ENCODE measurements around the gene MASP2.

MASP2 gene

GRCh38 chr1:10980841-10981727, 66.0 kb downstream of the MASP2 start:
- H3K27me3 ChIP-seq (ENCODE audit: insufficient read depth, low read length, poor library complexity, severe bottlenecking), result no peaks in the 10 kb centered on the region
- H3F3A ChIP-seq (ENCODE audit: low read depth), result no peaks in the 10 kb centered on the region
- H3K4me1 ChIP-seq (ENCODE audit: insufficient read depth, low read length, poor library complexity, severe bottlenecking), result peaks cover 6% of the 10 kb centered on the region
- H3K9me3 ChIP-seq (ENCODE audit: insufficient read depth, low read depth, low read length), result no peaks in the 10 kb centered on the region
- no peaks in the 10 kb centered on the region for H3K9me2 ChIP-seq (replicated peaks; ENCODE audit: low read depth, low read length)
- H4K20me1 ChIP-seq (ENCODE audit: insufficient read depth, low read length, poor library complexity, severe bottlenecking), result no peaks in the 10 kb centered on the region
- no peak overlapping the region for H3K4me3 ChIP-seq (ENCODE audit: low read length, poor library complexity, severe bottlenecking)
- no peak overlapping the region for H3K9ac ChIP-seq (ENCODE audit: low read depth, low read length, poor library complexity, severe bottlenecking)
- TF ChIP-seq CTCF (conservative IDR thresholded peaks at IDR 0.05; ENCODE audit: low read length) (no peak), EZH2phosphoT487 (IDR thresholded peaks at IDR 0.05; ENCODE audit: borderline replicate concordance) (no peak)
- no peaks in the 10 kb centered on the region for H3K36me3 ChIP-seq (ENCODE audit: insufficient read depth, low read length)
- no peak overlapping the region for H3K4me2 ChIP-seq (ENCODE audit: low read depth, low read length, poor library complexity, severe bottlenecking)
- H3K79me2 ChIP-seq (ENCODE audit: insufficient read depth, low read length), result no peaks in the 10 kb centered on the region
- no peak overlapping the region for H2AFZ ChIP-seq (ENCODE audit: low read length)

- Histone ChIP-seq H3K4me2 (ENCODE audit: low read depth, low read length, poor library complexity, severe bottlenecking) (no peak overlapping the region), H3K4me1 (ENCODE audit: insufficient read depth, low read length, poor library complexity, severe bottlenecking) (peaks cover 6% of the 10 kb centered on the region), H3K36me3 (ENCODE audit: insufficient read depth, low read length) (no peaks in the 10 kb centered on the region), H2AFZ (ENCODE audit: low read length) (no peak overlapping the region), H3K9me3 (ENCODE audit: insufficient read depth, low read depth, low read length) (no peaks in the 10 kb centered on the region), H3F3A (ENCODE audit: low read depth) (no peaks in the 10 kb centered on the region), H3K79me2 (ENCODE audit: insufficient read depth, low read length) (no peaks in the 10 kb centered on the region), H3K4me3 (ENCODE audit: low read length, poor library complexity, severe bottlenecking) (no peak overlapping the region), H3K27me3 (ENCODE audit: insufficient read depth, low read length, poor library complexity, severe bottlenecking) (no peaks in the 10 kb centered on the region), H3K9me2 (replicated peaks; ENCODE audit: low read depth, low read length) (no peaks in the 10 kb centered on the region), H3K9ac (ENCODE audit: low read depth, low read length, poor library complexity, severe bottlenecking) (no peak overlapping the region), H4K20me1 (ENCODE audit: insufficient read depth, low read length, poor library complexity, severe bottlenecking) (no peaks in the 10 kb centered on the region)
- TF ChIP-seq EZH2phosphoT487 (IDR thresholded peaks at IDR 0.05; ENCODE audit: borderline replicate concordance), result no peak
- no peak for TF ChIP-seq CTCF (conservative IDR thresholded peaks at IDR 0.05; ENCODE audit: low read length)
These were observed 66.9 kb downstream of the MASP2 start for GRCh38 chr1:10980094-10980577.

- H3K79me2 ChIP-seq (ENCODE audit: insufficient read depth, low read length), result no peaks in the 10 kb centered on the region
- peak overlapping the region; percentile 7 for H3K4me2 ChIP-seq (ENCODE audit: low read depth, low read length, poor library complexity, severe bottlenecking)
- no peaks in the 10 kb centered on the region for H3K9me2 ChIP-seq (replicated peaks; ENCODE audit: low read depth, low read length)
- H3K36me3 ChIP-seq (ENCODE audit: insufficient read depth, low read length), result no peaks in the 10 kb centered on the region
- no peaks in the 10 kb centered on the region for H3K27me3 ChIP-seq (ENCODE audit: insufficient read depth, low read length, poor library complexity, severe bottlenecking)
- H3K4me3 ChIP-seq (ENCODE audit: low read length, poor library complexity, severe bottlenecking), result no peak overlapping the region
- H3K9ac ChIP-seq (ENCODE audit: low read depth, low read length, poor library complexity, severe bottlenecking), result no peak overlapping the region
- H2AFZ ChIP-seq (ENCODE audit: low read length), result 0 out of 2 replicates have a peak overlapping the region, but pooled peaks have one; percentile 1
- peaks cover 6% of the 10 kb centered on the region for H3K4me1 ChIP-seq (ENCODE audit: insufficient read depth, low read length, poor library complexity, severe bottlenecking)
- H3F3A ChIP-seq (ENCODE audit: low read depth), result no peaks in the 10 kb centered on the region
- TF ChIP-seq CTCF (conservative IDR thresholded peaks at IDR 0.05; ENCODE audit: low read length) (no peak), EZH2phosphoT487 (IDR thresholded peaks at IDR 0.05; ENCODE audit: borderline replicate concordance) (no peak)
- H4K20me1 ChIP-seq (ENCODE audit: insufficient read depth, low read length, poor library complexity, severe bottlenecking), result no peaks in the 10 kb centered on the region
- no peaks in the 10 kb centered on the region for H3K9me3 ChIP-seq (ENCODE audit: insufficient read depth, low read depth, low read length)
These were observed 67.5 kb downstream of the MASP2 start for GRCh38 chr1:10979483-10979920.
